Common myeloid progenitor, CD34-positive (primary cell): ENCODE results near the gene TMEM229B.
A peak's percentile ranks its signal among the peaks of the same experiment; 100 is the strongest.

Experiments used
- CTCF ChIA-PET: fragments of 350-600 bp; sonication (Branson Sonifier 250); formaldehyde crosslinking; loops from one replicate; lab custom pipeline; 2021; ENCODE audit warnings: antibody characterized with exemption; lab: Charles Lee
- POLR2A ChIA-PET: fragments of 350-600 bp; sonication (Branson Sonifier 250); formaldehyde crosslinking; loops from one replicate; lab custom pipeline; 2021; ENCODE audit warnings: antibody characterized with exemption; lab: Charles Lee
- DNase-seq, 3 donors: peaks; one replicate each; pipeline versions ENCODE4 v3.0.0 to v3.0.0-alpha.2; 2013
- H3K27ac ChIP-seq, 2 experiments: 1 replicate in 1 of 2; 2 replicates in 1 of 2; pipeline ENCODE4 v1.7.0; 2013; ENCODE audit warnings: inconsistent platforms in 2 of 2, low read length in 2 of 2, mild to moderate bottlenecking in 2 of 2, low read depth in 1 of 2, moderate library complexity in 1 of 2; ENCODE audit not compliant: severe bottlenecking in 2 of 2, insufficient read depth in 1 of 2, poor library complexity in 1 of 2
- H3K27me3 ChIP-seq, 5 experiments: replicated peaks in 2 of 5; 1 replicate in 3 of 5; 2 replicates in 2 of 5; pipeline versions ENCODE4 v1.6.1 to v1.7.0; 2013; ENCODE audit warnings: low read length in 4 of 5, mild to moderate bottlenecking in 2 of 5, moderate library complexity in 2 of 5, inconsistent platforms in 1 of 5; ENCODE audit not compliant: insufficient read depth in 5 of 5, control insufficient read depth in 4 of 5
- H3K36me3 ChIP-seq, 4 experiments: 1 replicate in 2 of 4; 2 replicates in 2 of 4; pipeline versions ENCODE4 v1.6.1 to v1.7.0; 2013; ENCODE audit warnings: low read length in 3 of 4, control low read depth in 1 of 4, mild to moderate bottlenecking in 1 of 4; ENCODE audit not compliant: control insufficient read depth in 4 of 4, insufficient read depth in 4 of 4
- H3K4me1 ChIP-seq, 4 experiments: 1 replicate in 3 of 4; 2 replicates in 1 of 4; pipeline versions ENCODE4 v1.6.1 to v1.7.1; 2013; ENCODE audit warnings: low read length in 3 of 4, mild to moderate bottlenecking in 3 of 4, control low read depth in 1 of 4, inconsistent platforms in 1 of 4, moderate library complexity in 1 of 4; ENCODE audit not compliant: control insufficient read depth in 4 of 4, insufficient read depth in 4 of 4; ENCODE audit errors: control extremely low read depth in 1 of 4
- H3K4me3 ChIP-seq, 7 experiments: 1 replicate in 4 of 7; 2 replicates in 3 of 7; pipeline versions ENCODE4 v1.5.1 to v1.7.0; 2013; ENCODE audit warnings: mild to moderate bottlenecking in 7 of 7, low read length in 6 of 7, moderate library complexity in 6 of 7, inconsistent platforms in 2 of 7, low read depth in 2 of 7, control low read depth in 1 of 7; ENCODE audit not compliant: insufficient read depth in 4 of 7, control insufficient read depth in 1 of 7; ENCODE audit errors: extremely low read depth in 1 of 7
- H3K9me3 ChIP-seq, 5 experiments: 1 replicate in 4 of 5; 2 replicates in 1 of 5; pipeline versions ENCODE4 v1.6.1 to v1.7.1; 2013; ENCODE audit warnings: low read length in 4 of 5, mild to moderate bottlenecking in 2 of 5, inconsistent platforms in 1 of 5, low read depth in 1 of 5, moderate library complexity in 1 of 5; ENCODE audit not compliant: control insufficient read depth in 4 of 5, insufficient read depth in 2 of 5; ENCODE audit errors: control extremely low read depth in 1 of 5
- WGBS: methylation state at CpG from one replicate; pipeline ENCODE4 v1.1.5; 2013; ENCODE audit not compliant: insufficient coverage; 5-methylcytosine and 5-hydroxymethylcytosine counted together

The TMEM229B gene

DNA sequence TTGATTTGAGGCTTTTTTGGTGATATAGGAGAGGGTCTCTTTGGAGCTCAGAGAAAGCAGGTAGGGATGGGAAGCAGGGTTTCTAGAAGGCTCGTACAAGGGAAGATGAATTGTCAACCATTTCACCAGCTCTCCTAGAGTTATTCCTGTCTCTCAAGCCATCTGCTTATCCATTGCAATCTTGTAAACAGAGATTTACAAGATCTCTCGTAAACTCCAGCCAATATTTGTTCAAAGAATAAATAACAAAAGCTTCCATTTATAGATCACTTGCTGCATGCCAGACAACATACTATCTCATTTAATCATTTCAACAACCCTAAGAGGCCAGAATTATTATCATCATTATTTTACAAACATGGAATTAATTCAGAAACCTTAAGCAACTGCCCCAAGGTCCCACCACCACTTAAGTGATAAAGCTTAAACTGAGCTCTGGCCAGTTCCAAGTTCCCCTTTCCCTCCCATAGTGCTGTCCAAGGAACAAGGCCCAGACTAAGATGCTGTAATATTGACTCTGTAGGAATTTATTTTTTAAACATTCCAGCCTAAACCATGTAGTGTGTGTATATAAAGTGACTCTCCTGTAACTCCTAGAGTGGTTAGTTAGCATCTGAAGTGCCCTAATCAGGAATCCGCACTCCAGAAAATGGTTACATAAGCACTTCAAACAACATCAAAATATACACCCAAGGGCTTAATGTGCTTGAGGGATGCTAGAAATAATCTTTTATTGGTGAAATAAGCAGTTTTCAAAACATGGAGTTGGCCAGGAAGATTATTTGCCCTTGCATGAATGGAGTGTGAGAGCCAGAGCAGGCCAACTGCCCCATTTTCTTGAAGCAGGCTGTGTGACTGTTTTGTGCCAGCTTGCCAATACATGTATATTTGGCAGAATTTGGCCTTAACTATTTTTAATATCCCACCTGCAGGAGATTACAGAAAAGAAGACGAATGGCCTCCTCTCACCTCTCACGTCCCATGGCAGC lies 41.7 kb upstream of the TMEM229B start:
- no peak for DNase-seq
- CTCF ChIA-PET: interaction anchor here (1.1 to 3.6 kb wide), 8 partner anchors 8 to 102 kb away, joined by 3 to 14 read pairs (median 5); no protein-coding TSS in a partner anchor
- Histone ChIP-seq H3K36me3 (no peaks in the 10 kb centered on the region), H3K27ac (no peak overlapping the region), H3K4me3 (no peak overlapping the region), H3K9me3 (no peaks in the 10 kb centered on the region), H3K4me1 (peaks cover 0 to 12% (median 12%) of the 10 kb centered on the region in 4 experiments), H3K27me3 (peaks cover 12 to 84% (median 53%) of the 10 kb centered on the region in 5 experiments)
- POLR2A ChIA-PET: no interaction called here
- 100% methylated on average over 2 of the region's 5 CpGs for WGBS

DNA sequence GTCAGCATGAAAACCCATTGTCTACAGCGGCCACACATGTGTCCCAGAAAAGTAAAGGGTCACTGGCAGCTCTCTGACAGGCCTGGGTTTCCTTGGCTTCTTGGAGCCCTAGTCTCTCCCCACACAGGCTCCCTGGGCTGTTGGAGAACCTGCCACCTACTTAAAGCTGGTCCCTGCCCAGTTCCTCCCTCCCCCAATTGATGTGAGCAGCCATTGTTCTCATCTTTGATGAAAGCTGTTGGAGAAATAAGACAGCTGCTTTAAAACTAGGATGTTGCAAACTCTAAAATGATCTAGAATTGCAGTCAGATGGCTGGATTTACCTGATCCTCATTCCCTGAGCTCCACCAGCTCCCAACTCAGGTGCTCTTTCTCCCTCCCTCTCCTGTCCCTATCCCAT lies 39.8 kb upstream of the TMEM229B start:
- ChIA-PET CTCF (interaction anchor here (0.9 to 5.8 kb wide), 14 partner anchors 8 to 176 kb away, joined by 3 to 78 read pairs (median 4); no protein-coding TSS in a partner anchor), POLR2A (no interaction called here)
- Histone ChIP-seq H3K36me3 (no peaks in the 10 kb centered on the region), H3K4me1 (peaks cover 0 to 16% (median 14%) of the 10 kb centered on the region in 4 experiments), H3K9me3 (no peaks in the 10 kb centered on the region), H3K27me3 (peaks cover 10 to 83% (median 49%) of the 10 kb centered on the region in 5 experiments), H3K4me3 (no peak overlapping the region), H3K27ac (no peak overlapping the region)
- 100% methylated on average over 1 of the region's 1 CpG for WGBS
- no peak for DNase-seq

DNA sequence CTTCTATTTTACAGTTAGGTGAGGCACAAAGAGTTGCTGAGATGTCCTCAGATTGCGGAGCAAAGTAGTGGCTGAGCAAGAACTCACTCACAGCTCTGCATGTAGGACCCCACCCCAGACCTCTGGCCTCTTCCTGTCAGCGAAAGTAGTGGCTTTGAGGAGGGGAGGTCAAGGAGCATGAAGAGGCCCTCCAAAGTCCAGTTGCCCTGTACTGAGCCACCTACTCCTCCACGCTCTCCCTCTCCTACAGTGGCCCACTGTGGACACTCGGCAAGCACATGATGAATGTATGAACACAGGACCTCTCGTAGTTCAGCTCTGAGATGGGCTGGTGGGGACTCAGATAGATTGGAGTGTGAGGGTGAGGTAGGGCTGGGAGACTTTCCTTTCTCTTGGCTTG lies 39.2 kb upstream of the TMEM229B start:
- peaks cover 10 to 84% (median 50%) of the 10 kb centered on the region in 5 experiments for H3K27me3 ChIP-seq
- no peak overlapping the region for H3K4me3 ChIP-seq
- H3K36me3 ChIP-seq: no peaks in the 10 kb centered on the region
- no peak for DNase-seq
- no peaks in the 10 kb centered on the region for H3K9me3 ChIP-seq
- H3K27ac ChIP-seq: no peak overlapping the region
- H3K4me1 ChIP-seq: peaks cover 0 to 13% (median 9%) of the 10 kb centered on the region in 4 experiments
- WGBS: 100% methylated on average over 4 of the region's 5 CpGs
- ChIA-PET CTCF (interaction anchor here (0.9 to 5.8 kb wide), 16 partner anchors 7 to 177 kb away, joined by 3 to 78 read pairs (median 7); partner anchors contain the start of gene TMEM229B), POLR2A (no interaction called here)

DNA sequence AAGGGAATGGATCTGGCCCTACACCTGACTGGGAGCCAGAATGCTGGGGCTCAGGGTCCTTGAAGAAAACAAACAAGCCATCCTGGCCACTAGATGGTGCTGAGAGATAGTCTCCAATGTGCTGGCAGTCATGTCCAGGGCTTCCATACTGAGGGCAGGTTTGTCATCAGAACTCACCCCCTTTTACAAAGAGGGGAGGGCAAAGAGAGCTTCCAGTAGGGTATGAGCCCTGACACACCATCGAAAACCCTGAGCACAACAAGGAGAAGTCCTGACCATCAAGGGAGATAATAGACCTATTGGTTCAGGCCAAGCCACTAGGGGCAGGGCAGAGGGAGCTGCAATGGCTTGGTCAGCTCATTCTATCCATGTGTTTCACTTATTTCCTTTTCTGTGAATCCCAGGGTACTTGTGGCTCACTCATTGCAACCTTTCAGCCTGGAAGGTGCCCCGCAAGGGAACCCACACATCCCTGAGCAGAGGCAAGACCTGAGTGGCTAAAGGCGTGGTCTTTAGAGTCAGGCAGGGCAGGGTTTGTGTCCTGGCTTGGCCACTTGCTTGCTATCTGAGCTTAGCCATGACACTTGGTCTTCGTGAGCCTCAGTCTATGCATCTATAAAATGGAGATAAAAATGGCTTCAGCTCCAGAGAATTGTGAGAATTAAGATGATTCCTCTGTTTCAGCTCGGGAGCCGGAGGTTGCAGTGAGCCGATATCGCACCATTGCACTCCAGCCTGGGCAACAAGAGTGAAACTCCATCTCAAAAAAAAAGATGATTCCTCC lies 38.3 kb upstream of the TMEM229B start:
- H3K27me3 ChIP-seq: peaks cover 4 to 84% (median 45%) of the 10 kb centered on the region in 5 experiments
- 82% methylated on average over 8 of the region's 8 CpGs for whole genome bisulfite sequencing
- no peak overlapping the region for H3K27ac ChIP-seq
- H3K36me3 ChIP-seq: no peaks in the 10 kb centered on the region
- H3K4me1 ChIP-seq: peaks cover 0 to 8% (median 6%) of the 10 kb centered on the region in 4 experiments
- no peak overlapping the region for H3K4me3 ChIP-seq
- peak; percentile 62 to 76 (median 75) for DNase-seq
- H3K9me3 ChIP-seq: no peaks in the 10 kb centered on the region
- CTCF ChIA-PET: interaction anchor here (0.8 to 5.8 kb wide), 23 partner anchors 10 to 165 kb away, joined by 3 to 78 read pairs (median 7); partner anchors contain the start of genes PIGH and TMEM229B
- POLR2A ChIA-PET: interaction anchor here (1.1 kb wide), 1 partner anchor 43 kb away, joined by 4 read pairs; no protein-coding TSS in a partner anchor

DNA sequence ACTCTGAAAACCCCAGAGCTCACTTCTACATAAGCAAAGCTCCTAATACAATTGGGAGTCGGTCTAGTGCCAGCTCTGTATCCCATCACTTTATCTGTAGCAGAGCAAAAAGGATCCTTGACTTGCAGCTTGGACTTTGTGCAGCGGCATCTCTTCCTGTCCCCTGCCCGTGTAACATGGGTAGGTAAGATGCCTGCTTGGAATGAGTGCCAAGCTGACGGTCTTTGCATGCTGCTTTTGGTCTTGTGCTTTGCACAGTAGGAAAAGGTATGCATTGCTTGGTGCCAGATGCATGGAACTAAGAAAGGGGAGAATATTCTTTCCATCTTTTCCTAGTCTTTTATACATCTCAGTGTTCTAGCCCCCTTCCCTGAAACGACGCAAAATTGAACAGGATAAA lies 37.7 kb upstream of the TMEM229B start:
- no peaks in the 10 kb centered on the region for H3K36me3 ChIP-seq
- H3K9me3 ChIP-seq: no peaks in the 10 kb centered on the region
- ChIA-PET POLR2A (interaction anchor here (1.1 kb wide), 1 partner anchor 43 kb away, joined by 4 read pairs; no protein-coding TSS in a partner anchor), CTCF (interaction anchor here (0.7 to 5.8 kb wide), 21 partner anchors 10 to 166 kb away, joined by 3 to 78 read pairs (median 8); partner anchors contain the start of gene PIGH)
- H3K4me3 ChIP-seq: no peak overlapping the region
- peaks cover 0 to 8% (median 6%) of the 10 kb centered on the region in 4 experiments for H3K4me1 ChIP-seq
- H3K27me3 ChIP-seq: peaks cover 4 to 84% (median 43%) of the 10 kb centered on the region in 5 experiments
- no peak for DNase-seq
- WGBS: 79% methylated on average over 2 of the region's 6 CpGs
- no peak overlapping the region for H3K27ac ChIP-seq

DNA sequence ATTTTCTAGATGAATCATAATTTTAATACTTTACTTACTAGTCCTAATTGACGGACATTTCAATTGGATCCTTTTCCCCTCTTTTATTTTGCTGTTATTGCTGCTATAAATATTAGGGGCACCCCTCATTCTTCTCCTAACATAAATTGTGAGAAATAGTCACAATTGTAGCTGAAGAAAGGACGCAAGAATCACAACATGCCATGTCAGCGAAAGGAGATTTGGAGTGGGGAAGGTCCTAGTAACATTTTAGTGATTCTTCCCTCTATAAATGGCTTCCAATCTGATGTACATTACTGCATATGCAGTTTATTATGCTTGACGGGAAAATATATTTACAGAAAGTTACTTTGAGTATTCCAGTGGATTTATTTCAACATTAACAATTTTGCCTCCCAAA lies 36.9 kb upstream of the TMEM229B start:
- no CpG with 5 or more reads among the region's 4 CpGs for WGBS
- H3K4me1 ChIP-seq: peaks cover 0 to 8% (median 6%) of the 10 kb centered on the region in 4 experiments
- no peak for DNase-seq
- ChIA-PET POLR2A (no interaction called here), CTCF (interaction anchor here (0.7 to 5.8 kb wide), 12 partner anchors 9 to 97 kb away, joined by 3 to 78 read pairs (median 24); no protein-coding TSS in a partner anchor)
- no peaks in the 10 kb centered on the region for H3K36me3 ChIP-seq
- H3K4me3 ChIP-seq: no peak overlapping the region
- H3K27ac ChIP-seq: no peak overlapping the region
- H3K9me3 ChIP-seq: no peaks in the 10 kb centered on the region
- peaks cover 2 to 84% (median 45%) of the 10 kb centered on the region in 5 experiments for H3K27me3 ChIP-seq
